RKO (cell line): ENCODE measurements around the gene IGSF23.
A peak's percentile ranks its signal among the peaks of the same experiment; 100 is the strongest.
"Not testable (repeated sequence)": the region's sequence is repeated elsewhere in the genome, so short reads cannot be mapped to it uniquely, and the experiment has no call there.

Source experiments
- DNase-seq: peaks from one replicate; pipeline ENCODE4 v3.0.0-alpha.2; 2016; ENCODE audit warnings: low spot score

Gene IGSF23

GRCh38 chr19:44611812-44612295, 1.5 kb upstream of the IGSF23 start:
- no peak for DNase-seq

DNA sequence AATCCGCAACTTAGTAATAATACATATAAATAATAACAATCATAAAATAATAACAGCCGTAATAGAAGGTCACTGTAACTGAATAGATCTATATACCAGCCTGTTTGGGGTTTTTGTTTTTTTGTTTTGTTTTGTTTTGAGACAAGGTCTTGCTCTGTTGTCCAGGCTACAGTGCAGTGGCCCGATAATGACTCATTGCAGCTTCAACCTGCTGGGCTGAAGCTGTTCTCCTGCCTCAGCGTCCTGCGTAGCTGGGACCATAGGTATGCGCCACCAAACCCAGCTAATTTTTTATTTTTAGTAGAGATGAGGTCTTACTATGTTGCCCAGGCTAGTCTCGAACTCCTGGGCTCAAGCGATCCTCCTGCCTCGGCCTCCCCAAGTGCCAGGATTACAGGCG, 950 bp downstream of the IGSF23 start:
- no peak for DNase-seq

GRCh38 chr19:44615863-44616247, 2.5 kb downstream of the IGSF23 start:
- no peak for DNase-seq

DNA sequence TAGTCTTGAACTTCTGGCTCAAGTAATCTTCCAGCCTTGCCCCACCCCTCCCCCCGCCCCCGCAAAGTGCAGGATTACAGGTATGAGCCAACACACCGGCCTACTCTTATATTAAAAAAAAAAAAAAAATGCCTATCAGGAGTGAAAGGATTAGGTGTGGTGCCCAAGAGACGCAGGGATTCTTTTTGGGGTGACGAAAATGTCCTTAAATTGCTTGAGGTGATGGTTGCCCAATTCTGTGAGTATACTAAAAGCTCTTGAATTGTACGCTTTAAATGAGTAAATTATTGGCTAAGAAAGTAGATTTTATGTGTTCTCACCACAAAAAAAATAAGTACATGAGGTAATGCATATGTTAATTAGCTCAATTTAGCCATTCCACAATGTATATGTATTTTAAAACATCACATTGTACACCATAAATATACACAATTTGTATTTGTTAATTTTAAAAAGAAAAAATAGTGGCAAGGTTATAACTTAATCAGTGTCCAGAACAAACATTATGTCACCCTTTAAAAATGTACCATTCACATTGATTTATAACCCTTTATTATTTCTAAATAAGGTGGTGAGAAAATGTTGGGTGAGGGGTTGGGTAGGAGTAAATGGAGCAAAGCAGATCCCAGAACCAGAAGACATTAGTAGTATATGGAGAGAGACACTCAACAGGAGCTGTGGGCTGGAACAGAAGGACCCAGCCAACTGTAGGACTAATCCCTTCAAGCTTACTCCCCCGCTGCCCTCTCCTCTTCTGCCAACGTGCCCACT, 3.9 kb downstream of the IGSF23 start:
- no peak for DNase-seq

- no peak for DNase-seq
Observed at GRCh38 chr19:44618640-44619357, 5.4 kb downstream of the IGSF23 start.

GRCh38 chr19:44620667-44621066, 7.3 kb downstream of the IGSF23 start:
- no peak for DNase-seq

DNA sequence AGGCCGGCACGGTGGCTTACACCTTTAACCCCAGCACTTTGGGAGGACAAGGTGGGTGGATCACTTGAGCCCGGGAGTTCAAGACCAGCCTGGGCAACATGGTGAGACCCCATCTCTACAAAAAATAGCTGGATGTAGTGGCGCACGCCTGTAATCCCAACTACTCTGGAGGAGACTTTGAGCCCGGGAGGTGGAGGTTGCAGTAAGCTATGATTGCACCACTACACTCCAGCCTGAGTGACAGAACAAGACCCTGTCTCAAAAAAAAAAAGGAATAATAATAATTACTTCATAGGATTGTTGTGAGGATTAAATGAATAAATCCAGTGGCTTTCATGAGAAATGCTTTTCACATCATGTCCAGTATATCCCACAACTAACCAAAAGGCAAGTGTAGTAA, 8.0 kb downstream of the IGSF23 start:
- no peak for DNase-seq

- no peak for DNase-seq
Observed at GRCh38 chr19:44623080-44623479, 9.7 kb downstream of the IGSF23 start.

GRCh38 chr19:44623626-44624025, 10.3 kb downstream of the IGSF23 start:
- DNase-seq, result no peak

GRCh38 chr19:44624840-44625354, 11.5 kb downstream of the IGSF23 start:
- no peak for DNase-seq

DNA sequence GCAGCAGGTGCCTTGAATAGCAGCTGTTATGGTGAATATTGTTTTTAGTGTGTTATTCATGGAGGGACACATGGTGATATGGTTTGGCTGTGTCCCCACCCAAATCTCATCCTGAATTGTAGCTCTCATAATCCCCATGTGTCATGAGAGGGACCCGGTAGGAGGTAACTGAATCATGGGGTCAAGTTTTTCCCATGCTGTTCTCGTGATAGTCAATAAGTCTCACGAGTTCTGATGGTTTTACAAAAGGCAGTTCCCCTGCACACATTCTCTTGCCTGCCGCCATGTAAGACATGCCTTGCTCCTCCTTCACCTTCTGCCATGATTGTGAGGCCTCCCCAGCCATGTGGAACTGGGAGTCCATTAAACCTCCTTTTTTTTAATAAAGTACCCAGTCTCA, 12.3 kb downstream of the IGSF23 start:
- DNase-seq, result not testable (repeated sequence)

GRCh38 chr19:44626048-44626624, 12.8 kb downstream of the IGSF23 start:
- DNase-seq, result peak; percentile 76

- no peak for DNase-seq
Observed at GRCh38 chr19:44627631-44628030, 14.3 kb downstream of the IGSF23 start.

DNA sequence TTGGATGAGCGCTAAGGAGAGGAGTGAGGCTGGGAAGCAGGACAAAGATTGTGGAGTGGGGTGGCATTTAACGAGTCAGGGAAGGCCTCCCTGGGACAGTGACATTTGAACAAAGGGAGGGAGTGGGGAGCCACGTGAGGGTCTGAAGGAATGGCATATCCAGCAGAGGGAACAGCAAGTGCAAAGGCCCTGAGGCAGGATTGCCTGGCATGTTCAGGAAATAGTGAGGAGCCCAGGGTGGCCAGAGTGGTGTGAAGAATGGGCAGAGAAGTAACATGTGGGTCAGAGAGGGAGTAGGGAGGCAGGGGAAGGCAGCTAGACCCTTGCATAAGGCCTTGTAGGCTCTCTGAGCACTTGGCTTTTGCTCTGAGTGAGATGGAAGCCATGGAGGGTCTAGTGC, 15.4 kb downstream of the IGSF23 start:
- no peak for DNase-seq

GRCh38 chr19:44631611-44632010, 18.2 kb downstream of the IGSF23 start:
- DNase-seq, result not testable (repeated sequence)

GRCh38 chr19:44634058-44634457, 20.7 kb downstream of the IGSF23 start:
- DNase-seq, result not testable (repeated sequence)

DNA sequence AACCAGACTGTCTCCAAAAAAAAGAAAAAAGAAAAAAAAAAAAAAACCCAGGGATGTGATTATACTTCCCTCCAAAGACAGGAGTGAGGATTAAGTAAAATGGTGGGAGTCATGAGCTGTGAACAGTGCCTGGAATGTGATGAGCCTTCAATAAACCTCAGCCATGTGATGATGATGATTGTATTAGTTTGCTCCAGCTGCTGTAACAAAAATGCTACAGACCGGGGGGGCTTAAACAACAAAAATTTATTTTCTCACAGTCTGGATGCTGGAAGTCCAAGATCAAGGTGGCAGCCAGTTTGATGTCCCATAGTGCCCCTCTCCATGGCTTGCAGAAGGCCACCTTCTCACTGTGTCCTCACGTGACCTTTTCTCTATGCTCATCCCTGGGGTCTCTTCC, 21.4 kb downstream of the IGSF23 start:
- no peak for DNase-seq

DNA sequence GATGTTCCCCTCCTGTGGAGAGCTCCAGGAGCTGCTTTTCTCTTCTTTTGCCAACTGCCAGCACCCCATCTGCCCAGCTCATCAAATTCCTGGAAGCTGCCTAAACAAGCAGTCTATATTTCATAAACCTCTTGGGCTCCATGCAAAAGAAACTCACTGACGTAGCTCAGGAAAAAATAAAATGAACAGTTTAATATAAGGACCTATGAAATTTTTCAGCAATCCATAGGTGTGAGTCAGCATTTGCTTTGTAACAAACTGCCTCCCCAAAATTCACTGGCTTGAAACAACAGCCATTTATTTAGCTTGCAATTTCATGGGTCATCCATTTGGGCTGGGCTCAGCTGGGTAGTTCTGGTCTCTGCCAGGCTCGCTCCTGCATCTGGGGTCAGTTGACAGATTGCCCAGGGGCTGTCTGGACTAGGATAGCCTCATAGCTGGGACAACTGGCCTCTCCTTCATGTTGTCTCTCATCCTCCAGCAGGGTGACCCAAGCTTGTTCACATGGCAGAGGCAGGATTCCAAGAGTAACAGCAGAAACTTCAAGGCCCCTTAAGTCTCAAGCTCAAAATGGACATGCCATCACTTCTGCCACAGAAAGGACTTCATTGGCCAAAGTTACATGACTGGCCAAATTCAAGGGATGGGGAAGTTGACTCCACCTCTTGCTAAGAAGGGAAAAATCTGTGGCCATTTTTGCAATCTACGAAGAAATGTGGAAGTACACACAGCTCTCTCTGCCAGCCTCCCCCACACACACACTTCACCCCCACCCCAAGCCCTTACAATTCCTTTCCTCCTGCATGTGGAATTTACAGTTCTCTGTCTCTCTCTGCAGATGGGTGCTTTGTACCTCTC, 22.4 kb downstream of the IGSF23 start:
- DNase-seq, result no peak

- DNase-seq, result no peak
Observed at GRCh38 chr19:44636439-44637389, 23.4 kb downstream of the IGSF23 start.

- no peak for DNase-seq
Observed at GRCh38 chr19:44637390-44637764, 24.0 kb downstream of the IGSF23 start.

- no peak for DNase-seq
Observed at GRCh38 chr19:44640518-44640917, 27.2 kb downstream of the IGSF23 start.
